Measurements from ENCODE around the gene PLEKHA5.

PLEKHA5 gene

DNA sequence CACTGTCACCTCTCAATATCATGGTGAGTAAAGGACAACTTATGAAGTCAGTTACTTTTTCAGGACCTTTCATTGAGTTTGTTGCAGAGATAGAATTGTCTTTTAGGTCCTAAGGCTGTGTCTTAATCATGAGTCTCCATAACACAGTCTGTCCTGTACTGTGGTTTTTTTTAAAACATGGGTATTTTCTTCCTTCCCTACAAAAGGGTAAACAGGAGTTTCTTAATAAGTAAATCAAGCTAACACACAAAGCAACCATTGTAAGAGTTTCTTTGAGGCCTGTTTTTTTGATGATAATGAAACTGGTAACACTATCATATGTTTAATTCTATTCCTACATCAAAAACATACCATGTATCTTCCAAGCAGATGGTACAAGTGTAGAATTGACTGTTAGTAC lies 101.4 kb downstream of the PLEKHA5 start:
- no peak for DNase-seq (ENCODE audit: low read depth)

DNA sequence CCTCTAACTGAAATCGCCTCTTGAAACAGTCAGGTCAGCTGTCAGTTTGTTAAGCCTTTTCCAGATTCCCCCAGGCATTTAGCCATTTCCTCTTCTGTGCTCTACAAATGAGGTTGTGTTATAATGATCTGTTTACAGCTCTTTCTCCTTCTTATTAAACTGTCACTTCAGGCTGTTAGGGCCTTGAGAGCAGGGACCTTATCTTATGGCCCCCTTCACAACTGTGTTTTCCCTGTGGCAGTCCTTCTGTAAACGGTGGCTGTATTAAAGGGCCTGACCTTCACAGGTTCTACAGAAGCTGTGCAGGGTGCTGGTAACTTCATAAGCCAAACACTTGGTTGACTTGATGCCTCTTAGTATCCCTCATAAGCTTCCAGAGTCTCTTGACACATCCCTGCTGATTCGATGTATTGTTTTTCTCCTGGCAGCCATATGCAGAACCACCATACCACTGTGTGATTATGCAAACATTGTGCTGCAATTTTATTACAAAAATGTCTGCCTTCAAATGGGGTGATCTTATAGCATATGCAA lies 104.7 kb downstream of the PLEKHA5 start:
- DNase-seq (ENCODE audit: low read depth): no peak

DNA sequence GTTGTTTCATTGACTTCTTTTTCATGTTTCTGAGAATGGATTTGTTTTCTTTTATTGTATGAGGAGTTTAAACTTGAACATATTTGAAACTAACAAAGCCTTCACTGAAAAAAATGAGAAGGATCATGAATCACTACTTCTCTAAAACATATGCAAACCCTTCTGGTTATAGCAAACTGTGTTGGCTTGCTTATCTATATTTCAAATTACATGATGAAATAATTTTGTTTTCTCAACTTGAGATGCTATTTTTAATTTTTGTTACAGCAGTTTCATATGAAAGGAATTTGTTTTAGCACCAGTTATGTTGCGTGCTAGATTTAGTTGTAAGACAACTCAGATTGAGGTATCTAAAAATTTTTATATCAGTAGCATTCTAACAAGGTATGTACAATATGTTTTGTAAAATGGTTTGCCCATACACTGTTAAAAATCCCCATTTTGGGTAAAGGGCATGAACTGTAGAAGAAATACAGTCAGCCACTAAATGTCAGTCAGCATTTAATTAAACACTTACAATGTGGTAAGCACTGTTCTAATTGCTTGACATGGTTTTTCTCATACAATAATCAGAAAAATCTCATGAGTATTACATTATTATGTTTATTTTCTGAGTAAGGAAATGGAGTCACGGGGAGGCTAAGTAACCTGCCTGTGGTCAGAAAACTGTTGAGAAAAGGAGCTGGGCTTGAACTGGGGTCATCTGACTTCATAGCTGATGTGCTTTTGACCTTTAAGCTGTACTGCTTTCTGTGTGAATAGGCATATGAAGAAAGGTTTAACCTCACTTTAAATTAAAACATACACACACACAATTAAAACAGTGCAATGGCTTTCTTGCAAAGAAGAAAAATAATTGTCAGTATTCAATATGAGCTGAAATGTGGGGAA lies 105.7 kb downstream of the PLEKHA5 start:
- no peak for DNase-seq (ENCODE audit: low read depth)

DNA sequence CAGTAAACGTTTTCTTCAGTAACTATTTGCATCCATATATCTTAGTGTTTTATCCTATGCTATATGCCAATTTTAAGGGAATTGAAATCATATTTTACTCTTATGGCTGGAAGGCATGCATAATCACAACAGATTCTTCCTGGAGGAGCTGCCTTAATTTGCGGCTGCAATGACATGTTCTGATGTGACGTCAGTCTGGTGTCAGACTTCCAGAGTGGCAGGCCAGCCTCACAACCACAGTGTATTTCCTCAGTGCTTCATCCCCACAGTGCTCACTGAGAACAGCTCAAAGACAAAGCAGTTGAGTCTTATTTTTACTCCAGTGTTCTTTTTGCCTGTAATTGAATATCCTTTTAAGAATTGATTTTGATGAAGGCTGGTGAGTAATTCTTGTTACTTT lies 107.1 kb downstream of the PLEKHA5 start:
- DNase-seq (ENCODE audit: low read depth): no peak

DNA sequence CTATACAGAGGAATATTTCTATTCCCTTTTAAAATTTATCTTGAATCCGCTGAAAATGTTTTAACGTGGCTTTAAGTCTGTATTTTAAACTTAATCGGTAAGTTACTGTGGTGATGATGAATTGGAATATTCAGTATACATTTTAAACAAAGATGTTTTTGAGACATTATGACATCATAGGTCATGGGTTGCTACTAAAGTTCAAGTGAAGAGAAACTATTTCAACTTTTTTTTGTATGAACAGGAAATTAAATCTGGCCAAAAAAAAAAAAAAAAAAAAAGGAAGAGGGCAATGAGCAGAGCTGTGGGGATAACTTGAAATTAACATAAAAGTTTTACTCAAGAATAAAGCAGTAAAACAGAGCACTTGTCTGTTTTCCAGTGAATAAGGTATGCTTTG lies 109.0 kb downstream of the PLEKHA5 start:
- DNase-seq (ENCODE audit: low read depth): no peak

DNA sequence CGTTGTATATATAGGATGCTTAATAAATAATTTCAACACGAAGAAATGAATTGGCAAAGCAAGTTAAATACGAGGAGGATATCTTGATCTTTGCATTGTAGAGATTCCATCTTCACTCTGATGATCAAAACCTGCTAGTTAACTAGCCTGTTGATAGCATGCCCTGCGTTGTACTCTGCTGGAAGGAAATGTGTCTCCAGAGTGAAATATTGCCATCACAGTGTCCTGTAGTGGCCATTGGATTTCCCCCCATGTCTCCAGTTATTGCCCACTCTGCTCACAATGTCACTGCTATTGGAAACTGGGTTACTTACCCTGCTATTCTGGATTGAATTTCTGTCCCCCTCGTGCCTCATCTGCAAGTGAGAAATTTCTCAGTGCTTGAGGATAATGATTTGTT lies 109.6 kb downstream of the PLEKHA5 start:
- no peak for DNase-seq (ENCODE audit: low read depth)

DNA sequence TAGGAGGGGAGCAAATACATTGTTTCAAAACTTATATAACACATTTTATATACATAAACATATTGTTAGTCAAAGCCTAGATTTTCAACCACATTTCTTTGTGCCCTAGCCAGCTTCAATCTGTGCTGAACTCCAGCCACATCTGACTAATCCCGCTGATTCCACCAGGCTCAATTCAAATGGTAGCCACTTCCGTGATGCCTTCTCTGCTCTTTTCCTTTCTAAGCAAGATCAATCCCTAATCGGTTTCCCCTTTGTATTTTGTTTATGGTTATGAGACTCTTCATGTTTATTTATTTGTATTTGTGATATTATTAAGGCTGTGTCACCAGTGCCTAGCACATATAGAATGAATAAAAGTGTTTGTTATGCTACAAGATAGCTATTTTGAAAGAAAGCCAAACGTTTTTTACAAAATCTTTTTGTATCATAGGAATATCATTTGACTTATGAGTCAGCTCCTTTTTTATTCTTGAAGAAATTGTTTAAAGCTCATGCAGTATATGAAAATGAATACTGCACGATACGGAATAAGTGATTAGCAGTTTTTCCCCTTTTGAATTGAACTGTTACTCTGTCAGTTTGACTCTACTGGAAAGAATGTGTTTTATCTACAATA lies 110.2 kb downstream of the PLEKHA5 start:
- DNase-seq (ENCODE audit: low read depth): no peak

DNA sequence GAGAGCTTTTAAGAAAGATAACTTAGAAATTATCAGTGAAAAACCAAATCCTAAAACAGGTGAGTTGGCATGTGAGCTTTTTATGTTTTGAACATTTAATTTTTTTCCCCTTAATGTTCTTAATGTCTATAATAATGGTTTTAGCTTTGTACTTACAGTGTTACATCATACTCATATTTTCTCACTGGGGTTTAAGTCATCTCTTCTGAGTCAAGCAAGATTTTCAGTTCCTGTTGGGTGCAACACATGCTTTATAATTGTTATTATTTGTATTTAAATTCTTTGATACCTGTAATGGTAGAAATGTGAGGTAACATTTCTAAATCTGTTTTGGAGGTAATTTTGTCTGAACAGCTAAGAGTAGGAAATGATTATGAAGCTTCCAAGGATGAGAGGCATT lies 113.0 kb downstream of the PLEKHA5 start:
- no peak for DNase-seq (ENCODE audit: low read depth)

DNA sequence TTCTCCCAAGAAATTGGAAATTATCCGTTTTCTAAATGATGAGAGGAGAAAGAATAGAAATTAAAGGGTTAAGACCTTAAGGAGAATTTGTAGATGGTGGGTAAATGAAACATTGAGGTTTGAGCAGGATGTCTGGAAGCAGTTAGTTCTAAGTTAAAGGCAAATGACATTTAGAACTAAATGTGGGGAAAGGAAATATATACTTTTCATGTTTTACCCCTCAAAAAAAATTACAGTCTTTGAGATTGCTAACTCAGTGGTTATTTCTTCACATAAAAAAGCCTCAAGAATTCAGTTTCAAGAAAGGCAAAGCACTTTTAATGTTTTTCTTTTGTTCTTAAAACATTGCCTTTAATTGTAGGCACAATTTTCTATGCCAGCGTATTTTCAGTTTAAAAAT lies 114.0 kb downstream of the PLEKHA5 start:
- no peak for DNase-seq (ENCODE audit: low read depth)

DNA sequence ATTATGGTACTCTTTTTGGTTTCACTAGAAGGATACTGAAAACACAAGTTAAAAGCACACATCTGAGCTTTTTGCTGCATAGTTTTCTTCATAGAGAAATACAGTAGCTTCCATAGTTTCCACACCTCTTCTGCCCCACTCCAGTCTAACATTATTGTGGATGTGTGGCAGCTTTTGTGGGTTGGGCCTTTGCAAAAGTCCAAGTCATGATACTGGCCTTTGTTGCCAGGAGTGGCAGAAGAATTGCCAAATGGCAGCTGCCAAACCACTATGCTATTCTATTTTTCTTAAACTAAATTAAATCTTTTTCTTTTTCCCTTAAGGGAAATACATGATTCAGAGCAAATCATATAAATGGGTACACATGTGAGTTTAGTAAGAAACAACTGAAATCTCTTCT lies 114.8 kb downstream of the PLEKHA5 start:
- DNase-seq (ENCODE audit: low read depth): no peak

DNA sequence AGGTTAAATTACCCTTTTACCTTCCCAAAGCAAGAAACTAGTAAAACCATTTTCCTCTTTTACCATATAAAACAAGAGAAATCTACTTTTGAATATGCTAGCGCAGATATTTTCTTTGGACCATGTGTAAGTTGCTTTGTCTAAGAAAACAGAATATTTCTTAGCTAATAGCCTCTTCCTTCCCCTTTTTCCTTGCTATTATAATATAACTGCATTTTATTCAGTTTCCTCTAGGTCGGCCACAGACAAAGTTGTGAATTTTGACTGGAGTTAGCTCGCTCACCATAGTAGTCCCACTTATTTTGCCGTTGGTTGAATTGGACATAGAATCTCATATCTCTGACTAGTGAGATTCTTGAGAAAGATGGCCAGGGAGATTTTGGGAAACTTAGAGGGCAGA lies 115.6 kb downstream of the PLEKHA5 start:
- no peak for DNase-seq (ENCODE audit: low read depth)

DNA sequence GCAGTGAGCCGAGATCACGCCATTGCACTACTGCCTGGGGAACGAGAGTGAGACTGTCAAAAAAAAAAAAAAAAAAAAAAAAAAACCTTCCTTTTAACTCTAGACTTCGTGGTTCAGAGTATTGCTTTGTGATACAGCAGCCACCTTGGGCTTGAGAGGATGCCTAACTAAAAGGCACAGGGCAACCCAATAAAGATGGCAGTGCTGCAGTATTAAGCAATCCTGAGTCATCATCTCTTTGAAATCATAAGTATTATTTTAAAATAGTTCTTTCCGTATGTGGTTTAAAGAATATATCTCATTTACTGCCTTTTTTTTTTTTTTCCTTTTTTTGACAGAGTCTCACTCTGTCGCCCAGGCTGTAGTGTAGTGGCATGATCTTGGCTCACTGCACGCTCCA lies 116.1 kb downstream of the PLEKHA5 start:
- DNase-seq (ENCODE audit: low read depth): no peak

DNA sequence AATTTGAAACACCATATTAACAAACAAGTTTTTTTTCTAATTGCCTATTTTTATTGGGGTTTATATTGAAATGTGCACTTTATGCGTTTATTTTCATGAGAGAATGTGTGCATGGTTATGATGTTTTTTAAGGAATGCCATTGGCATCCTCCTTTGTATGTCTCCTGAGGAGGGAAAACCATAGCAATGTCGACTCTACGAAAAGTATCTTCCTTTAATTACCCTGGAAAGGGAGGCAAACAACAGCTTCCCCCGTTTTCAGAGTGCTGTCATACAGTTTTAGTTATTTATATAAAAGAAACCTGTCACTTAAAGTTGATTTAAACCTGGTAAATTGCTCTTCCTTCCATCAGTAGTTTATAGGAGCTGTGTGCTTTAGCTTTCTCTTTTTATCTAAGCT lies 117.4 kb downstream of the PLEKHA5 start:
- DNase-seq (ENCODE audit: low read depth): no peak

DNA sequence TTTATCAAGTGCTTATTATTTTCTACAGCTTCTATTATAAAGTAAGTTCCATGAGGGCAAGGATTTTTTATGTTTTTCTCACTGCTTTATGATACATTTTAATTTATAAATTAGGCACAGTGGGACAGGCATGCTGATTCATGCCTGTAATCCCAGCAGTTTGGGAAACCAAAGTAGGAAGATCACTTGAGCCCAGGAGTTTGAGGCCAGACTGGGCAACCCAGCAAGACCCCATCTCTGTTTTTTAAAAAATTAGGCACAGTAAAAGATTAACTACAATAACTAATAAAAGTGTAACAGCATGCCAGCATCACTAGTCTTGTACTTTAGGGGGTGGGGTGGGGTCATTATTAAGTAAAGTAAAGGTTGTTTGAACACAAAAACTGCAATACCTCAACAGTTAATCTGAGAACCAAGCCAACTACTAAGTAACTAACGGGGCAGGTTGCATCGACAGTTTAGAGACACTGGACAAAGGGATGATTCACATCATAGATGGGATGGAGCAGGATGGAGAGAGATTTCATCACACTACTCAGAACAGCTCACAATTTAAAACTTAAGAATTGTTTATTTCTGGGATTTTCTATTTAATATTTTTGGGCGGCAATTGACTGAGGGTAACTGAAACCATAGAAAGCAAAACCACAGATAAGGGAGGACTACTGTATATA lies 119.5 kb downstream of the PLEKHA5 start:
- peak; percentile 82 for DNase-seq (ENCODE audit: low read depth)

DNA sequence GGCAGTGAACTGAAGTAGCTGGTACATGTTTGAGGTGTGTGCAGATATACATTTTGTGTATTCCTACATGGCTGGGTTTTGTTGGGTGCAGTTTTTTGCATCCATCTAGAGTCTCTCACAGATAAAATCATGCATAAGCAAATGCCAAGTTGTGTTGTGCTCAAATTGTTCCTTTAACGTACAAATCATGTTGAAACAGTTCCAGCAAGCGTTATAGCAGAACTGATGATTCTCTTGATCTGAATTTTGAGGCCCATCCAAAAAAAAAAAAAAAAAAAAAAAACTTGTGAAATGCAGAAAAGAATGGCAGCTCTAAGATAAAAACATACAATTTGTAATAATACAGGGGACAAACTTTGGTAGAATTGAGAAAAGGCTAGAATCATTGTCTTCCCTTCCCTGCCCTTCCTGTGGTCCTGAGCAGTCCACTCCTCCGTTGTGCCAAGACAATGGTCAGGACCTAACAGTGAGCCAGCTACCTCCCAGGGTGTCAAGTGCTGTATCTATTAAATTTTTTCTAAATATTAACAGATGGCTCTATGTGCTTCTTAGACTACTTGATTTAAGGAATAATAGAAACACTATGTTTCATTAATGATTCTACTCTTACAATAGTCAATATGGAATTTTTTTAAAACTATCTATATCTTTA lies 122.1 kb downstream of the PLEKHA5 start:
- DNase-seq (ENCODE audit: low read depth): no peak

DNA sequence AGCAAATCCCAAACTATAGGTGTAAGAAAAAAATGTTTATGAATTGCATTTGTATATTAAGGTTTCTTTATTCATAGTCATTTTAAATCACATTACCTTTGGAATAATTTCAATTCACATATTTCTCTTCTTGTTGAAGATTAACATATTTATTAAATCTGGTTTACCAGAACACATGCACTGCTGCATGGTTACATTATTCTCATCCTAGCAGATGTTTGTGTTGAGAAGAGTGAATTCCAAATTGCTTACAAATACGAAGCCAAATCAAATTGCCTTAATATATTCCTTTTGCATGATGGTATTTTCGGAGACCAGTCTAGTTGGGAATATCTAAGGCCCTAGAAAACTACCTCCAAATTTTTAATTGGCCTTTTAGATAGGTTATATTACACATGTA lies 130.6 kb downstream of the PLEKHA5 start:
- no peak for DNase-seq (ENCODE audit: low read depth)

DNA sequence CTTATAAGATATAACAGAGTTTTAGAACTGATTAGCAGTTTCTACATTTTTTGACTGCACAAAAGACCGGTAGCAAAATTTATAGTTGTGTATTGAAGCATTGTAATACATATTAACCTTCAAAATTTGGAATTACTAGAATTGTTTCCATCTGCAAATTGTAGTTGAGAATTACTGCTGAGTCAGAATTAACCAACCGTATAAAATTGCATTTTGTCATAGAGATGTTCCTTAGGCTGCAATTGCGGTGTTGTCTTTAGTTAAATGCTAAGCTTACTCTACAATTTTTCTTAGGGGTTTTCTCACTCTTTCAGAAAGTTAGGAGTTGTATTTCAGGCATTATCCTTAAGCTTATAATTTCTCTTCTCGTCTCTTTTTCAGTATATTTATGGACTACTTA lies 132.2 kb downstream of the PLEKHA5 start:
- DNase-seq (ENCODE audit: low read depth): no peak

DNA sequence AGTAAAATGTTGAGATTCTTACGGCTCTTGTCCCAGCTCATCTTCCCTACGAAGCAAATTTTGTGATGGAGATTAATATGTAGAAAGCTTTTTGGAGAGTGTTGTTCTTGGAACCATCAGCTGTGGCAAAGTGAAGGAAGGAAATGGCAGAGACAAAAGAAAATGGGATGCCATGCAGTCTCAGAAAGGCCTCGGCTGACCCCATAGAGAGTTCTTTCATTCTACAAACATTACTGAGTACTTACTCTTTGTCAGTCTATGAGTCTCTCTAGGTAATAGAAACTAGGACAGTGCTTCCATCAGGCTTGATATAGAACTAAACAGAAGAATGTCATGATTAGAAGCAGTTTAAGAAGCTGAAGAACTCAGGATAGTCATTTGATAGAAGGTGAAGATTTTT lies 134.1 kb downstream of the PLEKHA5 start:
- no peak for DNase-seq (ENCODE audit: low read depth)

DNA sequence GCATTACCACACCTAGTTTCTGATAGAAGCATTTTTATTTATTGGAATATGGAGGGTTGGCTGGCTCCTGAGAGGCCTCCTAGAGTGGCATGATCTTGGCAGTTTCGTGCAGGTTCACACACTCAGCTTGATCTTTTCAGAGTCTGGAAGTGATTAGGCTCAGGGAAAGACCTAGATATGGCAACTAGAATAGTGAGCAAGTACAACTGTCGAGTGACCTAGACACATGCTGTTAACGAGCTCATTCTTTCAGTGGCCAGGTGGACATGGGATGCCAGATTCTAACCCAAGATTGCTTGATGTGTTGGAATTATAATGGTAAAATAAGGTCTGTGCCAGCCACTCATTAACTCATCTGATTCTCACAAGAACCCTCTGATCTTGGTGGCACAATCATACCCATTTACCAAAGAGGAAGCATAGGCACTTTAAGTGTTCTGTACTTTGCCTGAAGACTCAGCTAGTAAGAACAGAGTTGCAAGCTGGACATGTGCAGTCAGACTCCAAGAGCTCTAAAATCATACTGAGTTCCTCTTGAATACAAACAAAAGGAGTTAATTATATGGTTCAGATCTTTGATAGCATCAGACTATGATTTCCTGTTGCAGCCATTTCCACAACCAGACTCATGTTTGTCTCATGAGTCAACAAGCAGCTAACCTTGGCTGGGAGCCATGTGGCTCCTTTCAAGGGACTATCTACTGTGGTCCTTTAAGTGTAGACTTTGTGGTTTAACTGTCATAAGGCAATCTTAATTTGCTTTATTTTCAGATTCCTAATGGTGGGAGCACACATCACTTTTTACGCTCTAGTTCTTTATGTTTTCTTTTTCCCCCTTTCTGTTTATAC lies 144.2 kb downstream of the PLEKHA5 start:
- peak; percentile 89 for DNase-seq (ENCODE audit: low read depth)

DNA sequence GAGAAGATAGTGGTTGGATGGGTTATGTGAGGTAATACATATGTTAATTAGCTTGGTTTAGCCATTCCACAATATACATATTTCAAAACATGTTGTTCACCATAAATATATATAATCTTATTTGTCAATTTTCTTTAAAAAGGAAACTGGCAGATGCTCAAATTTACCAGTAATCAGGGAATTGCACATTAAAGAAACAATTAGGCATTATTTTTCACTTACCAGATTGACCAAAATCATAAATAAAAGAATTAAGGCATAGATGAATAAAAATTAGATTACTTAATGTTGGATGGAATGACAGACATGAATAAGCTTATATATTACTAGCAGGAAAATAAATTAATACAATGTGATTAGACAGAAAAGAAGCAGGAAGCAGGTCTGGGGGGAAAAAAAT lies 147.2 kb downstream of the PLEKHA5 start:
- no peak for DNase-seq (ENCODE audit: low read depth)

DNA sequence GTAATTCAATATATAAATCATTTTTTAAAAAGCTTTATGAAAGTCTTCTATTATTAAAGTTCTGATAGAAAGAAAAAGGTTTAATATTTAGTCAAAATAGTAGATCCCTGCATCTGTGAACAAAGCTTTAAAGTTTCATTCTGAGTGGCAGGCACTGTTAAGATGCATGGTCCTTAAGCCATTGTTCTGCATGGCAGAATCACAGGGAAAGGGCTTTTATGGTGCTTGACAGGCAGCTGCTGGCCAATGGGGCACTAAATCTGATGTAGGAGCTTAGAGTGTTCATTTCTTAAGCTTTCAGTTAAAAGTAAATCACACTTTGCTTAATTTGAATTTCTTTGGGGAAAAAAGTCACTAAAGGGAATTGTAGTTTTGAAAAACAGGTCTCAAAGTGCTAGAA lies 148.2 kb downstream of the PLEKHA5 start:
- no peak for DNase-seq (ENCODE audit: low read depth)

DNA sequence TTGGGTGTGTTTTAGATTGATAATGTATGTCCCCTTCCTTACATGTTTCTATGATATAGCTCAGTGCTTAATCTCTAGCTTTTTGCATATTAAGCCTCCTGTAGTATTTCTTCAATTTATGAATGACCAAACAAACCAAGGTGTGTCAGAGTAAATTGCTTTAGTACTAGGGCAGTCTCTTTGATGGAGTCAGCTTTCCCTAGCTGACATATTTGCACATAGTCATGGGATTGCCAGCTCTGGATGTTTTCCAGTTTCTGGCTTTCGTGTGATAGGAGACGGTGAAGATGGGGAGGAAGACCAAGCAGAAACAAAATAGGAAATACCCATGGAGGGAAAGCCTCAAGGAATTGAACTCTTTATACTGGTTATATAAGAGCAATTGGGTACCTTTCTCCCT lies 148.9 kb downstream of the PLEKHA5 start:
- no peak for DNase-seq (ENCODE audit: low read depth)
